Loucy (cell line): ENCODE measurements around the gene SLC9C2.
"Not testable (repeated sequence)": the region's sequence is repeated elsewhere in the genome, so short reads cannot be mapped to it uniquely, and the experiment has no call there.

Experiments
- H2AFZ ChIP-seq: fragments of 200-600 bp; sonication (generic); 2 replicates; pipeline ENCODE4 v1.6.0; 2016; ENCODE audit warnings: antibody characterized with exemption, mild to moderate bottlenecking, low read length, moderate library complexity
- H3F3A ChIP-seq: fragments of 200-600 bp; 2 replicates; pipeline ENCODE4 v1.6.0; 2016; ENCODE audit warnings: antibody characterized with exemption, low read depth, mild to moderate bottlenecking
- H3K27me3 ChIP-seq: fragments of 200-600 bp; sonication (generic); 2 replicates; pipeline ENCODE4 v1.6.1; 2014; ENCODE audit warnings: low read length, mild to moderate bottlenecking; ENCODE audit not compliant: insufficient read depth, poor library complexity, severe bottlenecking
- H3K36me3 ChIP-seq: fragments of 200-600 bp; sonication (generic); 2 replicates; pipeline ENCODE4 v1.6.1; 2016; ENCODE audit warnings: low read length; ENCODE audit not compliant: insufficient read depth
- H3K4me1 ChIP-seq: fragments of 200-600 bp; sonication (generic); 2 replicates; pipeline ENCODE4 v1.5.1; 2014; ENCODE audit warnings: low read length, mild to moderate bottlenecking; ENCODE audit not compliant: insufficient read depth, poor library complexity, severe bottlenecking
- H3K4me2 ChIP-seq: fragments of 200-600 bp; sonication (generic); 2 replicates; pipeline ENCODE4 v1.6.0; 2014; ENCODE audit warnings: antibody characterized with exemption, low read length, low read depth, mild to moderate bottlenecking; ENCODE audit not compliant: poor library complexity, severe bottlenecking
- H3K4me3 ChIP-seq: fragments of 200-600 bp; sonication (generic); 2 replicates; pipeline ENCODE4 v1.5.1; 2014; ENCODE audit warnings: low read length, mild to moderate bottlenecking, mixed read lengths; ENCODE audit not compliant: poor library complexity, severe bottlenecking
- H3K79me2 ChIP-seq: fragments of 200-600 bp; sonication (generic); 2 replicates; pipeline ENCODE4 v1.6.1; 2014; ENCODE audit warnings: low read length; ENCODE audit not compliant: insufficient read depth
- H3K9ac ChIP-seq: fragments of 200-600 bp; sonication (generic); 2 replicates; pipeline ENCODE4 v1.6.0; 2014; ENCODE audit warnings: mild to moderate bottlenecking, low read depth, low read length, moderate library complexity; ENCODE audit not compliant: poor library complexity, severe bottlenecking
- H3K9me2 ChIP-seq: fragments of 200-600 bp; sonication (generic); replicated peaks from 2 replicates; pipeline ENCODE4 v1.6.1; 2016; ENCODE audit warnings: low read depth, low read length, mixed read lengths
- H3K9me3 ChIP-seq: fragments of 200-600 bp; sonication (generic); 2 replicates; pipeline ENCODE4 v1.6.1; 2014; ENCODE audit warnings: mild to moderate bottlenecking, antibody characterized with exemption, low read length, low read depth; ENCODE audit not compliant: insufficient read depth
- H4K20me1 ChIP-seq: fragments of 200-600 bp; sonication (generic); 2 replicates; pipeline ENCODE4 v1.6.0; 2014; ENCODE audit warnings: antibody characterized with exemption, low read length, mild to moderate bottlenecking; ENCODE audit not compliant: insufficient read depth, poor library complexity, severe bottlenecking
- EZH2phosphoT487 ChIP-seq: fragments of 200-600 bp; IDR thresholded peaks from 2 replicates; pipeline ENCODE4 v1.6.1; 2018; ENCODE audit warnings: antibody characterized with exemption, mild to moderate bottlenecking, moderate library complexity, borderline replicate concordance
- TF ChIP-seq, protein P1 (sequence below): fragments of 200-600 bp; sonication (generic); conservative IDR thresholded peaks from 2 replicates; pipeline ENCODE4 v1.5.1; 2014; ENCODE audit warnings: mild to moderate bottlenecking, antibody characterized with exemption, low read length

Gene SLC9C2

GRCh38 chr1:173638043-173639021, 35.5 kb upstream of the SLC9C2 start:
- no peaks in the 10 kb centered on the region for H4K20me1 ChIP-seq
- H3K4me3 ChIP-seq: no peak overlapping the region
- H3K4me2 ChIP-seq: no peak overlapping the region
- no peak overlapping the region for H2AFZ ChIP-seq
- no peaks in the 10 kb centered on the region for H3F3A ChIP-seq
- H3K9me2 ChIP-seq: no peaks in the 10 kb centered on the region
- H3K27me3 ChIP-seq: no peaks in the 10 kb centered on the region
- no peak overlapping the region for H3K9ac ChIP-seq
- H3K9me3 ChIP-seq: no peaks in the 10 kb centered on the region
- no peaks in the 10 kb centered on the region for H3K4me1 ChIP-seq
- no peaks in the 10 kb centered on the region for H3K79me2 ChIP-seq
- H3K36me3 ChIP-seq: no peaks in the 10 kb centered on the region
- TF ChIP-seq, protein P1, sequence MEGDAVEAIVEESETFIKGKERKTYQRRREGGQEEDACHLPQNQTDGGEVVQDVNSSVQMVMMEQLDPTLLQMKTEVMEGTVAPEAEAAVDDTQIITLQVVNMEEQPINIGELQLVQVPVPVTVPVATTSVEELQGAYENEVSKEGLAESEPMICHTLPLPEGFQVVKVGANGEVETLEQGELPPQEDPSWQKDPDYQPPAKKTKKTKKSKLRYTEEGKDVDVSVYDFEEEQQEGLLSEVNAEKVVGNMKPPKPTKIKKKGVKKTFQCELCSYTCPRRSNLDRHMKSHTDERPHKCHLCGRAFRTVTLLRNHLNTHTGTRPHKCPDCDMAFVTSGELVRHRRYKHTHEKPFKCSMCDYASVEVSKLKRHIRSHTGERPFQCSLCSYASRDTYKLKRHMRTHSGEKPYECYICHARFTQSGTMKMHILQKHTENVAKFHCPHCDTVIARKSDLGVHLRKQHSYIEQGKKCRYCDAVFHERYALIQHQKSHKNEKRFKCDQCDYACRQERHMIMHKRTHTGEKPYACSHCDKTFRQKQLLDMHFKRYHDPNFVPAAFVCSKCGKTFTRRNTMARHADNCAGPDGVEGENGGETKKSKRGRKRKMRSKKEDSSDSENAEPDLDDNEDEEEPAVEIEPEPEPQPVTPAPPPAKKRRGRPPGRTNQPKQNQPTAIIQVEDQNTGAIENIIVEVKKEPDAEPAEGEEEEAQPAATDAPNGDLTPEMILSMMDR: no peak
- TF ChIP-seq EZH2phosphoT487: no peak

GRCh38 chr1:173637236-173638042, 34.6 kb upstream of the SLC9C2 start:
- H3K9me2 ChIP-seq, H3K9me3 ChIP-seq, H2AFZ ChIP-seq, H3K79me2 ChIP-seq, H4K20me1 ChIP-seq, H3K4me3 ChIP-seq, H3K4me1 ChIP-seq, H3K36me3 ChIP-seq, H3K4me2 ChIP-seq, H3F3A ChIP-seq, H3K27me3 ChIP-seq, H3K9ac ChIP-seq: not testable (repeated sequence)

- H3K9me2 ChIP-seq: no peaks in the 10 kb centered on the region
- no peaks in the 10 kb centered on the region for H3K79me2 ChIP-seq
- no peaks in the 10 kb centered on the region for H3K27me3 ChIP-seq
- H3K36me3 ChIP-seq: no peaks in the 10 kb centered on the region
- H3K9ac ChIP-seq: no peak within 1 kb of the TSS
- H4K20me1 ChIP-seq: no peaks in the 10 kb centered on the region
- no peaks in the 10 kb centered on the region for H3K4me1 ChIP-seq
- H3K4me3 ChIP-seq: no peak within 1 kb of the TSS
- no peaks in the 10 kb centered on the region for H3F3A ChIP-seq
- H3K9me3 ChIP-seq: no peaks in the 10 kb centered on the region
- TF ChIP-seq, protein P1: no peak
- no peak for TF ChIP-seq EZH2phosphoT487
- no peak within 1 kb of the TSS for H2AFZ ChIP-seq
- no peak within 1 kb of the TSS for H3K4me2 ChIP-seq
Observed at GRCh38 chr1:173635116-173635515, 32.2 kb upstream of the SLC9C2 start, which contains the start of gene TEX50. TEX50 (plus strand) TSS chr1:173635338; CDS start chr1:173635522, 184 bp downstream.
